WTC11 (cell line): Measurements from ENCODE around the gene RPS29. TPM values are rescaled to one million over a fixed set of nuclear protein-coding genes. Genes with fewer than 3 reads are reported as not detected.

ENCODE experiments used
- ATAC-seq: fragments of 200-7000 bp; cut with Tn5 transposase; 2 replicates; pipeline ENCODE4 v1.10.0; 2021; ENCODE audit warnings: mild to moderate bottlenecking, moderate library complexity
- CTCF ChIA-PET: fragments of 300-600 bp; sonication (Branson Sonifier 250); formaldehyde crosslinking; loops from one replicate; lab custom pipeline; 2021; ENCODE audit warnings: antibody characterized with exemption; lab: Charles Lee
- POLR2A ChIA-PET: fragments of 350-600 bp; sonication (Branson Sonifier 250); formaldehyde crosslinking; loops from one replicate; lab custom pipeline; 2021; ENCODE audit warnings: antibody characterized with exemption; lab: Charles Lee
- DNase-seq: peaks from one replicate; pipeline ENCODE4 v3.0.0; 2021; ENCODE audit warnings: low spot score
- H3K27ac Mint-ChIP-seq: 2 replicates; pipeline ENCODE4 v1.8.0; 2021; ENCODE audit warnings: mixed read lengths
- H3K27me3 Mint-ChIP-seq: 2 replicates; pipeline ENCODE4 v1.8.0; 2021; ENCODE audit warnings: low read depth, mild to moderate bottlenecking, moderate library complexity, mixed read lengths
- H3K36me3 Mint-ChIP-seq: 2 replicates; pipeline ENCODE4 v1.8.0; 2021; ENCODE audit warnings: mixed read lengths
- H3K4me1 Mint-ChIP-seq: 2 replicates; pipeline ENCODE4 v1.8.0; 2022; ENCODE audit warnings: mixed read lengths
- H3K4me3 Mint-ChIP-seq: 2 replicates; pipeline ENCODE4 v1.8.0; 2021; ENCODE audit warnings: mild to moderate bottlenecking, moderate library complexity, mixed read lengths
- H3K9me3 Mint-ChIP-seq: 2 replicates; pipeline ENCODE4 v1.8.0; 2021; ENCODE audit warnings: mixed read lengths
- AFF4 ChIP-seq: sonication (generic); formaldehyde crosslinking; IDR thresholded peaks from 2 replicates; pipeline ENCODE4 v1.8.1; 2023; ENCODE audit warnings: mild to moderate bottlenecking, missing genetic modification reagents, borderline replicate concordance
- AR ChIP-seq: fragments of 250-450 bp; sonication (Bioruptor Pico); IDR thresholded peaks from 2 replicates; pipeline ENCODE4 v1.9.0; 2021; ENCODE audit warnings: mild to moderate bottlenecking
- FOXP4 ChIP-seq: sonication (generic); formaldehyde crosslinking; IDR thresholded peaks from 2 replicates; pipeline ENCODE4 v1.8.0; 2022; ENCODE audit warnings: mild to moderate bottlenecking, missing genetic modification reagents
- MXD4 ChIP-seq: fragments of 250-450 bp; sonication (Bioruptor Pico); IDR thresholded peaks from 2 replicates; pipeline ENCODE4 v1.8.0; 2021; ENCODE audit warnings: mild to moderate bottlenecking, moderate library complexity, borderline replicate concordance
- ZMAT4 ChIP-seq: fragments of 250-450 bp; sonication (Bioruptor Pico); IDR thresholded peaks from 2 replicates; pipeline ENCODE4 v1.9.0; 2021; ENCODE audit warnings: mild to moderate bottlenecking
- ZNF671 ChIP-seq: fragments of 250-450 bp; sonication (Bioruptor Pico); IDR thresholded peaks from 2 replicates; pipeline ENCODE4 v1.8.0; 2021; ENCODE audit warnings: mild to moderate bottlenecking
- total RNA-seq: library from RNA; stranded (reverse); gene quantifications from 3 replicates; pipeline ENCODE4 v1.2.3, GENCODE V29; 2021
- TF ChIP-seq, protein P1 (sequence below): sonication (generic); formaldehyde crosslinking; conservative IDR thresholded peaks from 2 replicates; pipeline ENCODE4 v1.8.1; 2022; ENCODE audit warnings: mild to moderate bottlenecking, missing genetic modification reagents

RPS29 gene
- total RNA-seq, 1 experiment from 2014 or later, result 2,168 TPM

- Mint-ChIP-seq H3K4me1 (peaks cover 39% of the 10 kb centered on the region), H3K4me3 (peak overlapping the region; percentile 95), H3K9me3 (no peaks in the 10 kb centered on the region)
These were observed 2.6 kb downstream of the RPS29 start for GRCh38 chr14:49583629-49584028.

More at GRCh38 chr14:49583629-49584028, 2.6 kb downstream of the RPS29 start:
- POLR2A ChIA-PET, result interaction anchor here (3.9 kb wide), 1 partner anchor 15 kb away, joined by 26 read pairs; the partner anchor contains the start of gene LRR1
- peaks cover 4% of the 10 kb centered on the region; the same call in 1 of the 2 replicates for H3K27me3 Mint-ChIP-seq
- DNase-seq, result no peak
- no peak for ATAC-seq
- TF ChIP-seq, protein P1, sequence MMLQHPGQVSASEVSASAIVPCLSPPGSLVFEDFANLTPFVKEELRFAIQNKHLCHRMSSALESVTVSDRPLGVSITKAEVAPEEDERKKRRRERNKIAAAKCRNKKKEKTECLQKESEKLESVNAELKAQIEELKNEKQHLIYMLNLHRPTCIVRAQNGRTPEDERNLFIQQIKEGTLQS (CRISPR knock-in tag), result no peak
- TF ChIP-seq AFF4, result no peak
- TF ChIP-seq MXD4 (CRISPR knock-in tag), result no peak
- 0 out of 2 replicates have a peak, but pooled peaks have one; percentile 16 for TF ChIP-seq AR (CRISPR knock-in tag)
- TF ChIP-seq FOXP4 (CRISPR knock-in tag), result no peak
- TF ChIP-seq ZMAT4 (CRISPR knock-in tag), result no peak
- TF ChIP-seq ZNF671 (CRISPR knock-in tag), result 0 out of 2 replicates have a peak, but pooled peaks have one; percentile 10
- H3K36me3 Mint-ChIP-seq, result peaks cover 46% of the 10 kb centered on the region
- CTCF ChIA-PET, result interaction anchor here (0.8 kb wide), 1 partner anchor 33 kb away, joined by 3 read pairs; no protein-coding TSS in a partner anchor
- H3K27ac Mint-ChIP-seq, result peak overlapping the region; percentile 97
